Upper lobe of right lung (tissue), 1 donor: ENCODE results near the gene ZC3H12A. TPM values are rescaled to one million over a fixed set of nuclear protein-coding genes. Genes with fewer than 3 reads are reported as not detected.

Experiments
- ATAC-seq: fragments of 200-7000 bp; cut with Tn5 transposase; one replicate; pipeline ENCODE4 v1.9.1; 2020; ENCODE audit warnings: mild to moderate bottlenecking, moderate library complexity
- DNase-seq: peaks from one replicate; pipeline ENCODE4 v3.0.0-alpha.2; 2020
- H3K27ac ChIP-seq: fragments of 200-600 bp; one replicate; pipeline ENCODE4 v1.8.0; 2022
- H3K27me3 ChIP-seq: fragments of 200-600 bp; one replicate; pipeline ENCODE4 v1.8.0; 2022; ENCODE audit warnings: mild to moderate bottlenecking
- H3K36me3 ChIP-seq: fragments of 200-600 bp; one replicate; pipeline ENCODE4 v1.8.0; 2022
- H3K4me1 ChIP-seq: fragments of 200-600 bp; one replicate; pipeline ENCODE4 v1.8.0; 2022
- H3K4me3 ChIP-seq: fragments of 200-600 bp; one replicate; pipeline ENCODE4 v1.8.0; 2022; ENCODE audit warnings: mild to moderate bottlenecking
- H3K9me3 ChIP-seq: fragments of 200-600 bp; one replicate; pipeline ENCODE4 v1.8.0; 2022
- CTCF ChIP-seq: fragments of 200-600 bp; IDR thresholded peaks from one replicate; pipeline ENCODE4 v1.8.0; 2022; ENCODE audit warnings: antibody characterized with exemption
- intact Hi-C: fragments of 100-400 bp; cut with DNase I; formaldehyde crosslinking; loops from one replicate; pipeline ENCODE4 v1.11.0; 2022
- total RNA-seq: library from RNA; stranded (reverse); fragmentation: NEBNext Ultra II Directional; extraction: Animal tissue kit (Norgen Biotek cat#: 25700); gene quantifications from one replicate; pipeline ENCODE4 v1.2.1, GENCODE V29; 2021
- donor health status: DM: no; HTN: yes; CAD: no; lungs with severe emphysema.

The ZC3H12A gene
- total RNA-seq, 1 donor from 2014 or later = 22.9 TPM

GRCh38 chr1:37439349-37439995 is 34.9 kb upstream of the ZC3H12A start:
- Histone ChIP-seq H3K27me3 (peaks cover 10% of the 10 kb centered on the region), H3K36me3 (no peaks in the 10 kb centered on the region), H3K4me1 (no peaks in the 10 kb centered on the region), H3K9me3 (no peaks in the 10 kb centered on the region), H3K27ac (no peak overlapping the region), H3K4me3 (no peak overlapping the region)
- TF ChIP-seq CTCF = no peak
- intact Hi-C loops = loop anchor here (10.0 kb wide), 1 partner anchor 735 kb away; no protein-coding TSS in a partner anchor
- no peak for DNase-seq
- ATAC-seq = no peak

- DNase-seq (no peak), ATAC-seq (no peak)
- Histone ChIP-seq H3K36me3 (no peaks in the 10 kb centered on the region), H3K27me3 (peaks cover 12% of the 10 kb centered on the region), H3K27ac (no peak overlapping the region), H3K4me1 (no peaks in the 10 kb centered on the region), H3K4me3 (no peak overlapping the region), H3K9me3 (no peaks in the 10 kb centered on the region)
- intact Hi-C loops = no loop called here
- no peak for TF ChIP-seq CTCF
Measured at GRCh38 chr1:37441490-37441889, 32.9 kb upstream of the ZC3H12A start.

GRCh38 chr1:37442139-37442538 is 32.2 kb upstream of the ZC3H12A start:
- Histone ChIP-seq H3K36me3 (no peaks in the 10 kb centered on the region), H3K27ac (no peak overlapping the region), H3K27me3 (peaks cover 18% of the 10 kb centered on the region), H3K9me3 (no peaks in the 10 kb centered on the region), H3K4me3 (no peak overlapping the region), H3K4me1 (no peaks in the 10 kb centered on the region)
- intact Hi-C loops = no loop called here
- TF ChIP-seq CTCF = no peak
- no peak for ATAC-seq
- no peak for DNase-seq

- DNase-seq (no peak), ATAC-seq (no peak)
- Histone ChIP-seq H3K4me1 (no peaks in the 10 kb centered on the region), H3K27ac (no peak overlapping the region), H3K9me3 (no peaks in the 10 kb centered on the region), H3K4me3 (no peak overlapping the region), H3K36me3 (no peaks in the 10 kb centered on the region), H3K27me3 (peaks cover 18% of the 10 kb centered on the region)
- intact Hi-C loops = no loop called here
- TF ChIP-seq CTCF = no peak
Measured at GRCh38 chr1:37442644-37443043, 31.7 kb upstream of the ZC3H12A start.

GRCh38 chr1:37446874-37447273 is 27.5 kb upstream of the ZC3H12A start:
- Histone ChIP-seq H3K27me3 (peaks cover 18% of the 10 kb centered on the region), H3K9me3 (no peaks in the 10 kb centered on the region), H3K36me3 (no peaks in the 10 kb centered on the region), H3K4me3 (no peak overlapping the region), H3K4me1 (no peaks in the 10 kb centered on the region), H3K27ac (no peak overlapping the region)
- TF ChIP-seq CTCF = no peak
- intact Hi-C loops = no loop called here
- ATAC-seq (no peak), DNase-seq (no peak)

GRCh38 chr1:37448185-37448584 is 26.2 kb upstream of the ZC3H12A start:
- Histone ChIP-seq H3K4me3 (no peak overlapping the region), H3K4me1 (no peaks in the 10 kb centered on the region), H3K27ac (no peak overlapping the region), H3K9me3 (no peaks in the 10 kb centered on the region), H3K36me3 (no peaks in the 10 kb centered on the region), H3K27me3 (peaks cover 18% of the 10 kb centered on the region)
- intact Hi-C loops = no loop called here
- TF ChIP-seq CTCF = no peak
- ATAC-seq = peak; percentile 6
- no peak for DNase-seq
